NCI-H446 treated with DMSO at 0.1 percent for 48 hours (cell line): ENCODE results near the gene CEP44.
"Not testable (repeated sequence)": the region's sequence is repeated elsewhere in the genome, so short reads cannot be mapped to it uniquely, and the experiment has no call there.

ENCODE experiments used
- DNase-seq: peaks from one replicate; lab custom pipeline; 2025; lab: John Stamatoyannopoulos, UW

CEP44 gene

GRCh38 chr4:174283507-174284471 is at the start of gene CEP44, which contains the start of gene FBXO8:
CEP44 (plus strand) TSS chr4:174283911; CDS start chr4:174299122, 15,211 bp downstream.
FBXO8 (minus strand) TSS chr4:174283667; CDS start chr4:174263092, 20,575 bp downstream.
- DNase-seq, result peak; percentile 77

GRCh38 chr4:174236359-174236758 is 47.4 kb upstream of the CEP44 start:
- no peak for DNase-seq

GRCh38 chr4:174241162-174241561 is 42.5 kb upstream of the CEP44 start:
- no peak for DNase-seq

GRCh38 chr4:174244441-174244840 is 39.3 kb upstream of the CEP44 start:
- DNase-seq, result no peak

GRCh38 chr4:174245714-174246113 is 38.0 kb upstream of the CEP44 start:
- DNase-seq, result no peak

- no peak for DNase-seq
Observed at GRCh38 chr4:174248407-174248806, 35.3 kb upstream of the CEP44 start.

- no peak for DNase-seq
Observed at GRCh38 chr4:174252412-174252811, 31.3 kb upstream of the CEP44 start.

GRCh38 chr4:174254613-174255012 is 29.1 kb upstream of the CEP44 start:
- no peak for DNase-seq

- DNase-seq, result no peak
Observed at GRCh38 chr4:174255374-174255773, 28.3 kb upstream of the CEP44 start.

- no peak for DNase-seq
Observed at GRCh38 chr4:174255786-174256185, 27.9 kb upstream of the CEP44 start.

GRCh38 chr4:174256277-174256713 is 27.4 kb upstream of the CEP44 start:
- DNase-seq, result no peak

GRCh38 chr4:174259580-174259979 is 24.1 kb upstream of the CEP44 start:
- DNase-seq, result no peak

- no peak for DNase-seq
Observed at GRCh38 chr4:174260099-174260498, 23.6 kb upstream of the CEP44 start.

GRCh38 chr4:174261432-174261831 is 22.3 kb upstream of the CEP44 start:
- DNase-seq, result not testable (repeated sequence)

- DNase-seq, result no peak
Observed at GRCh38 chr4:174262624-174263444, 20.9 kb upstream of the CEP44 start.

GRCh38 chr4:174263445-174263736 is 20.3 kb upstream of the CEP44 start:
- DNase-seq, result no peak

GRCh38 chr4:174265916-174266315 is 17.8 kb upstream of the CEP44 start:
- no peak for DNase-seq

- no peak for DNase-seq
Observed at GRCh38 chr4:174266416-174266815, 17.3 kb upstream of the CEP44 start.

- DNase-seq, result no peak
Observed at GRCh38 chr4:174273930-174274329, 9.8 kb upstream of the CEP44 start.

GRCh38 chr4:174274436-174274835 is 9.3 kb upstream of the CEP44 start:
- DNase-seq, result no peak

GRCh38 chr4:174275101-174275500 is 8.6 kb upstream of the CEP44 start:
- DNase-seq, result no peak

- no peak for DNase-seq
Observed at GRCh38 chr4:174277433-174277832, 6.3 kb upstream of the CEP44 start.

- no peak for DNase-seq
Observed at GRCh38 chr4:174278467-174278866, 5.2 kb upstream of the CEP44 start.
